Gastroesophageal sphincter (tissue), 4 donors: ENCODE measurements around the gene PNPLA5. TPM values are rescaled to one million over a fixed set of nuclear protein-coding genes. Genes with fewer than 3 reads are reported as not detected.

Experiments used
- ATAC-seq: fragments of 150-250 bp; one replicate; pipeline ENCODE4 v1.9.1; 2016; ENCODE audit warnings: mild to moderate bottlenecking, moderate library complexity
- H3K27ac ChIP-seq, 4 donors: fragments of 200-600 bp; sonication (generic) in 3 of 4; 1 replicate in 3 of 4; 2 replicates in 1 of 4; pipeline ENCODE4 v1.5.1; 2016 to 2019
- H3K27me3 ChIP-seq: fragments of 200-600 bp; sonication (generic); one replicate; pipeline ENCODE4 v1.5.1; 2019
- H3K36me3 ChIP-seq, 2 donors: fragments of 200-600 bp; sonication (generic); one replicate each; pipeline ENCODE4 v1.5.1; 2019; ENCODE audit warnings: control low read depth in 1 of 2
- H3K4me1 ChIP-seq, 3 donors: fragments of 200-600 bp; sonication (generic); 1 replicate in 2 of 3; 2 replicates in 1 of 3; pipeline ENCODE4 v1.5.1; 2016 to 2019; ENCODE audit warnings: control low read depth in 2 of 3
- H3K4me3 ChIP-seq, 2 donors: fragments of 200-600 bp; sonication (generic); one replicate each; pipeline ENCODE4 v1.5.1; 2019; ENCODE audit warnings: mild to moderate bottlenecking in 1 of 2, moderate library complexity in 1 of 2
- H3K9me3 ChIP-seq, 3 donors: fragments of 200-600 bp; sonication (generic); one replicate each; pipeline ENCODE4 v1.5.1; 2017 to 2019; ENCODE audit warnings: control low read depth in 2 of 3
- EP300 ChIP-seq: sonication (generic); formaldehyde crosslinking; IDR thresholded peaks from one replicate; pipeline ENCODE4 v1.6.1; 2017; ENCODE audit warnings: antibody characterized with exemption, mild to moderate bottlenecking
- POLR2A ChIP-seq, 2 donors: fragments of 450-650 bp; IDR thresholded peaks; one replicate each; pipeline ENCODE4 v1.6.1; 2017; ENCODE audit warnings: antibody characterized with exemption in 2 of 2, mild to moderate bottlenecking in 2 of 2, moderate library complexity in 1 of 2
- POLR2AphosphoS5 ChIP-seq: sonication (generic); formaldehyde crosslinking; IDR thresholded peaks from one replicate; pipeline ENCODE4 v1.6.1; 2017; ENCODE audit warnings: antibody characterized with exemption
- WGBS, 2 donors: methylation state at CpG; one replicate each; pipeline ENCODE4 v1.1.5; 2018; ENCODE audit warnings: low coverage in 1 of 2; 5-methylcytosine and 5-hydroxymethylcytosine counted together
- total RNA-seq, 4 donors: library from RNA; depleted of rRNA; stranded (reverse); fragments of >200 nt; gene quantifications; one replicate each; pipeline ENCODE4 v1.1.0, GENCODE V29; 2016
- TF ChIP-seq, protein P1 (sequence below), 4 experiments: fragments of 200-600 bp in 2 of 4; fragments of 450-650 bp in 2 of 4; sonication (generic) in 1 of 4; IDR thresholded peaks; one replicate each; pipeline ENCODE4 v1.5.1; 2017 to 2019; ENCODE audit warnings: antibody characterized with exemption in 4 of 4, mild to moderate bottlenecking in 2 of 4, moderate library complexity in 2 of 4

PNPLA5 gene
- total RNA-seq, 4 donors from 2014 or later, result not detected

GRCh38 chr22:43840431-43840830 is 51.4 kb downstream of the PNPLA5 start:
- ATAC-seq, result no peak

GRCh38 chr22:43839781-43840180 is 52.0 kb downstream of the PNPLA5 start:
- Histone ChIP-seq H3K9me3 (no peaks in the 10 kb centered on the region), H3K4me1 (no peaks in the 10 kb centered on the region), H3K27ac (no peak overlapping the region), H3K27me3 (peaks cover 27% of the 10 kb centered on the region), H3K36me3 (no peaks in the 10 kb centered on the region), H3K4me3 (no peak overlapping the region)
- 58 to 75% methylated on average over 4 to 7 of the region's 8 CpGs for WGBS, 2 donors
- TF ChIP-seq POLR2A (IDR thresholded peaks at IDR 0.05) (no peak), POLR2AphosphoS5 (no peak), EP300 (no peak)
- TF ChIP-seq, protein P1, sequence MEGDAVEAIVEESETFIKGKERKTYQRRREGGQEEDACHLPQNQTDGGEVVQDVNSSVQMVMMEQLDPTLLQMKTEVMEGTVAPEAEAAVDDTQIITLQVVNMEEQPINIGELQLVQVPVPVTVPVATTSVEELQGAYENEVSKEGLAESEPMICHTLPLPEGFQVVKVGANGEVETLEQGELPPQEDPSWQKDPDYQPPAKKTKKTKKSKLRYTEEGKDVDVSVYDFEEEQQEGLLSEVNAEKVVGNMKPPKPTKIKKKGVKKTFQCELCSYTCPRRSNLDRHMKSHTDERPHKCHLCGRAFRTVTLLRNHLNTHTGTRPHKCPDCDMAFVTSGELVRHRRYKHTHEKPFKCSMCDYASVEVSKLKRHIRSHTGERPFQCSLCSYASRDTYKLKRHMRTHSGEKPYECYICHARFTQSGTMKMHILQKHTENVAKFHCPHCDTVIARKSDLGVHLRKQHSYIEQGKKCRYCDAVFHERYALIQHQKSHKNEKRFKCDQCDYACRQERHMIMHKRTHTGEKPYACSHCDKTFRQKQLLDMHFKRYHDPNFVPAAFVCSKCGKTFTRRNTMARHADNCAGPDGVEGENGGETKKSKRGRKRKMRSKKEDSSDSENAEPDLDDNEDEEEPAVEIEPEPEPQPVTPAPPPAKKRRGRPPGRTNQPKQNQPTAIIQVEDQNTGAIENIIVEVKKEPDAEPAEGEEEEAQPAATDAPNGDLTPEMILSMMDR (IDR thresholded peaks at IDR 0.05), result no peak
- ATAC-seq, result no peak

More at GRCh38 chr22:43840431-43840830, 51.4 kb downstream of the PNPLA5 start:
- no peak overlapping the region for H3K4me3 ChIP-seq
- peaks cover 25% of the 10 kb centered on the region for H3K27me3 ChIP-seq
- no peaks in the 10 kb centered on the region for H3K9me3 ChIP-seq
- WGBS, 2 donors, result 69% methylated on average over 4 of the region's 13 CpGs; no CpG with 5 or more reads in 1 of the 2 donors
- TF ChIP-seq POLR2A (IDR thresholded peaks at IDR 0.05), result no peak
- TF ChIP-seq, protein P1 (IDR thresholded peaks at IDR 0.05), result no peak
- TF ChIP-seq EP300, result no peak
- H3K27ac ChIP-seq, result no peak overlapping the region
- H3K36me3 ChIP-seq, result no peaks in the 10 kb centered on the region
- H3K4me1 ChIP-seq, result no peaks in the 10 kb centered on the region

- ATAC-seq, result no peak
- 100% methylated on average over 3 to 7 of the region's 25 CpGs for WGBS, 2 donors
- H3K4me3 ChIP-seq, result no peak overlapping the region
- H3K4me1 ChIP-seq, result no peaks in the 10 kb centered on the region
- peaks cover 25% of the 10 kb centered on the region for H3K27me3 ChIP-seq
- H3K9me3 ChIP-seq, result no peaks in the 10 kb centered on the region
- no peak overlapping the region for H3K27ac ChIP-seq
- no peaks in the 10 kb centered on the region for H3K36me3 ChIP-seq
- TF ChIP-seq EP300, result no peak
- TF ChIP-seq POLR2A (IDR thresholded peaks at IDR 0.05), result no peak
- TF ChIP-seq POLR2AphosphoS5, result no peak
- TF ChIP-seq, protein P1 (IDR thresholded peaks at IDR 0.05), result no peak
These were observed 53.1 kb downstream of the PNPLA5 start for GRCh38 chr22:43838571-43839307.

GRCh38 chr22:43838161-43838560 is 53.7 kb downstream of the PNPLA5 start:
- no peak for TF ChIP-seq EP300
- TF ChIP-seq POLR2AphosphoS5, result no peak
- TF ChIP-seq, protein P1 (IDR thresholded peaks at IDR 0.05), result no peak
- TF ChIP-seq POLR2A (IDR thresholded peaks at IDR 0.05), result no peak
- Histone ChIP-seq H3K9me3 (no peaks in the 10 kb centered on the region), H3K36me3 (no peaks in the 10 kb centered on the region), H3K4me1 (no peaks in the 10 kb centered on the region), H3K27ac (no peak overlapping the region), H3K4me3 (no peak overlapping the region), H3K27me3 (peaks cover 31% of the 10 kb centered on the region)
- ATAC-seq, result no peak
- 82 to 100% methylated on average over 1 to 2 of the region's 10 CpGs for WGBS, 2 donors

GRCh38 chr22:43837666-43838065 is 54.1 kb downstream of the PNPLA5 start:
- Histone ChIP-seq H3K4me1 (no peaks in the 10 kb centered on the region), H3K9me3 (no peaks in the 10 kb centered on the region), H3K4me3 (no peak overlapping the region), H3K27ac (no peak overlapping the region), H3K36me3 (no peaks in the 10 kb centered on the region), H3K27me3 (peaks cover 36% of the 10 kb centered on the region)
- no peak for ATAC-seq
- TF ChIP-seq, protein P1 (IDR thresholded peaks at IDR 0.05), result no peak
- no peak for TF ChIP-seq POLR2AphosphoS5
- no peak for TF ChIP-seq POLR2A (IDR thresholded peaks at IDR 0.05)
- no peak for TF ChIP-seq EP300
- 88% methylated on average over 4 to 5 of the region's 9 CpGs for WGBS, 2 donors
